ENCODE measurements around the gene UTP11. TPM values are rescaled to one million over a fixed set of nuclear protein-coding genes. Genes with fewer than 3 reads are reported as not detected.
"Not testable (repeated sequence)": the region's sequence is repeated elsewhere in the genome, so short reads cannot be mapped to it uniquely, and the experiment has no call there.

UTP11 gene, protein sequence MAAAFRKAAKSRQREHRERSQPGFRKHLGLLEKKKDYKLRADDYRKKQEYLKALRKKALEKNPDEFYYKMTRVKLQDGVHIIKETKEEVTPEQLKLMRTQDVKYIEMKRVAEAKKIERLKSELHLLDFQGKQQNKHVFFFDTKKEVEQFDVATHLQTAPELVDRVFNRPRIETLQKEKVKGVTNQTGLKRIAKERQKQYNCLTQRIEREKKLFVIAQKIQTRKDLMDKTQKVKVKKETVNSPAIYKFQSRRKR
- polyA plus RNA-seq (2011; rRNA removed) (18.3 and 29.6 TPM in 2 replicates), polyA minus RNA-seq (2011; rRNA and poly(A)+ RNA removed) (9.3 and 11.6 TPM in 2 replicates)

DNA sequence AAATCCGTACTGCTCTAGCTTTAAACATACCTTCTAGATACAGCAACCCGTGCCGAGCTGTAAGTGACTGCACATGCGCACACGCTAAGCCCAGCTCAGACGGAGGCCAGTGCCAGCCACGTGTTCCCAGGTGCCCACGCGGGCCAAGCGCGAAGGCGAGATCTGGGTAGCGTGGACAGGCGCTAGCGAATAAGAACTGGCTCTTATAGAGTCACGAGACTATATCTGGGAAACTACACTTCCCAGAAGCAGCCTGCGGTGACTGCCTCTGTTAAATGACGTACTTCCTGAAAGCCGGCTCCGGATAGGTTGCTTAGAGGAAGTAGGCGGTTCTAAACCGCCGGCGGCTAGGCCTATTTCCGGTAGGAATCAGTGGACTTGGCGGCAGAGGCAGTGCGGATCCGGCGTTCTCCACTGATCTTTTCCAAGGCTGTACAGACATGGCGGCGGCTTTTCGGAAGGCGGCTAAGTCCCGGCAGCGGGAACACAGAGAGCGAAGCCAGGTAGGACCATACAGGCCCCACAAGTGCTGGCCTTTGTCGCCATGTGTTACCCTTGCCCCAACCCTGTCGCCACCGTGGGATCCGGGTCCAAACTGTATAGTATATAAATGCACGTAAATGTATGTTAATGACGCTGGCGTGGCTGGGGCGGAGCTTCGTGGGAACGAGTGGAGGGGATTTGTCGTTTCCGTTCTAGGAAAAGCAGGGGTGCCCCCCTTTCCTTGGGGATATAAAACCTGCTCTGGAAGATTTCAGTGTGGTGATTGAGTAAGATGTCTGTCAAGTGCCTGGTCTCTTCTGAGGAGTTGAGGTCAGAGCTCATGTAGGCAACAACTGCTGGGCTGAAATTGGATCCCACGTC lies at the start of gene UTP11:
UTP11 (plus strand) TSS at position 372 of the 864 bp plus-strand sequence; CDS start at position 441, 69 bp downstream.
- Histone ChIP-seq H3K36me3 (ENCODE audit: control insufficient read depth, insufficient read depth, low read length) (peaks cover 2% of the 10 kb centered on the region; the same call in 1 of the 2 replicates), H3K4me3 (ENCODE audit: low read depth, low read length) (peak within 1 kb of the TSS; percentile 80), H3K27me3 (ENCODE audit: control insufficient read depth, insufficient read depth, low read length) (no peaks in the 10 kb centered on the region)
- TF ChIP-seq, protein P1, sequence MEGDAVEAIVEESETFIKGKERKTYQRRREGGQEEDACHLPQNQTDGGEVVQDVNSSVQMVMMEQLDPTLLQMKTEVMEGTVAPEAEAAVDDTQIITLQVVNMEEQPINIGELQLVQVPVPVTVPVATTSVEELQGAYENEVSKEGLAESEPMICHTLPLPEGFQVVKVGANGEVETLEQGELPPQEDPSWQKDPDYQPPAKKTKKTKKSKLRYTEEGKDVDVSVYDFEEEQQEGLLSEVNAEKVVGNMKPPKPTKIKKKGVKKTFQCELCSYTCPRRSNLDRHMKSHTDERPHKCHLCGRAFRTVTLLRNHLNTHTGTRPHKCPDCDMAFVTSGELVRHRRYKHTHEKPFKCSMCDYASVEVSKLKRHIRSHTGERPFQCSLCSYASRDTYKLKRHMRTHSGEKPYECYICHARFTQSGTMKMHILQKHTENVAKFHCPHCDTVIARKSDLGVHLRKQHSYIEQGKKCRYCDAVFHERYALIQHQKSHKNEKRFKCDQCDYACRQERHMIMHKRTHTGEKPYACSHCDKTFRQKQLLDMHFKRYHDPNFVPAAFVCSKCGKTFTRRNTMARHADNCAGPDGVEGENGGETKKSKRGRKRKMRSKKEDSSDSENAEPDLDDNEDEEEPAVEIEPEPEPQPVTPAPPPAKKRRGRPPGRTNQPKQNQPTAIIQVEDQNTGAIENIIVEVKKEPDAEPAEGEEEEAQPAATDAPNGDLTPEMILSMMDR (IDR thresholded peaks at IDR 0.05; ENCODE audit: insufficient read depth, low read depth, low read length) = no peak
- POLR2A ChIA-PET = interaction anchor here (0.7 to 1.0 kb wide), 2 partner anchors 13 to 16 kb away, joined by 3 to 5 read pairs; no protein-coding TSS in a partner anchor
- CTCF ChIA-PET = interaction anchor here (0.9 to 3.8 kb wide), 6 partner anchors 9 to 823 kb away, joined by 3 to 10 read pairs (median 4); no protein-coding TSS in a partner anchor
- peak; percentile 98 for DNase-seq (ENCODE audit: low read depth)

DNA sequence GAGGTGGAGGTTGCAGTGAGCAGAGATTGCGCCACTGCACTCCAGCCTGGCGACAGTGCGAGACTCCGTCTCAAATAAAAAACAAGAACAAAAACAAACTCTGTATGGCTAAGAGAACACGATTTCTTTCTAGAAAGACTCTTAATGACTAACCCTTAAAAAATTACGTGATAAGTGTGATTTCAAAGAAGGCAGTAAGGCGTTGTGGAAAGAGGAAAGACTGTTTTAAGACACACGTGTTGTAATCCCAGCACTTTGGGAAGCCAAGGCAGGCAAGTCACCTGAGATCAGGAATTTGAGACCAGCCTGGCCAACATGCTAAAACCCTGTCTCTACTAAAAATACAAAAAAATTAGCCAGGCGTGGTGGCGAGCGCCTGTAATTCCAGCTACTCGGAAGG lies 48.4 kb upstream of the UTP11 start:
- peaks cover 19% of the 10 kb centered on the region for H3K36me3 ChIP-seq (ENCODE audit: control insufficient read depth, insufficient read depth, low read length)
- H3K27me3 ChIP-seq (ENCODE audit: control insufficient read depth, insufficient read depth, low read length); DNase-seq (ENCODE audit: low read depth); CTCF ChIA-PET; POLR2A ChIA-PET; H3K4me3 ChIP-seq (ENCODE audit: low read depth, low read length): not testable (repeated sequence)

DNA sequence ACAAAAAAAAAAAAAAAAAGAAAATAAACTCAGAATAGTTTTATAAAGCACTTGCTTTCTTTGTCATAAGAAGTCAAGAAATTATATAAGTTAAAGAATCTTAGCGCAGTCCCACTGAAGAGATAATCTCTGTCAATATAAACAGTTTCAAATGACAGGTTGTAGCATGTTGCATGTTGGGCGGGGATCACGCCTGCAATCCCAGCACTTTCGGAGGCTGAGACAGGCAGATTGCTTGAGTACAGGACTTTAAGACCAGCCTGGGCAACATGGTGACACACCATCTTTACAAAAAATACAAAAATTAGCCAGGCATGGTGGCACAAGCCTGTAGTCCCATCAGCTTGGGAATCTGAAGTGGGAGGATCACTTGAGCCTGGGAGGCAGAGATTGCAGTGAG lies 47.2 kb upstream of the UTP11 start:
- CTCF ChIA-PET = interaction anchor here (1.0 to 1.4 kb wide), 3 partner anchors 11 to 32 kb away, joined by 3 to 6 read pairs (median 3); no protein-coding TSS in a partner anchor
- no peak for DNase-seq (ENCODE audit: low read depth)
- POLR2A ChIA-PET = no interaction called here
- Histone ChIP-seq H3K4me3 (ENCODE audit: low read depth, low read length) (no peak overlapping the region), H3K27me3 (ENCODE audit: control insufficient read depth, insufficient read depth, low read length) (no peaks in the 10 kb centered on the region), H3K36me3 (ENCODE audit: control insufficient read depth, insufficient read depth, low read length) (peaks cover 19% of the 10 kb centered on the region)
- TF ChIP-seq, protein P1 (IDR thresholded peaks at IDR 0.05; ENCODE audit: insufficient read depth, low read depth, low read length) = no peak

DNA sequence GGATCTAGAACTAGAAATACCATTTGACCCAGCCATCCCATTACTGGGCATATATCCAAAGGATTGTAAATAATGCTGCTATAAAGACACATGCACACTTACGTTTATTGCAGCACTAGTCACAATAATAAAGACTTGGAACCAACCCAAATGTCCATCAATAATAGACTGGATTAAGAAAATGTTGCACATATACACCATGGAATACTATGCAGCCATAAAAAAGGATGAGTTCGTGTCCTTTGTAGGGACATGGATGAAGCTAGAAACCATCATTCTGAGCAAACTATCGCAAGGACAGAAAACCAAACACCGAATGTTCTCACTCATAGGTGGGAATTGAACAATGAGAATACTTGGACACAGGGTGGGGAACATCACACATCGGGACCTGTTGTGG lies 38.9 kb upstream of the UTP11 start:
- DNase-seq (ENCODE audit: low read depth); H3K27me3 ChIP-seq (ENCODE audit: control insufficient read depth, insufficient read depth, low read length); POLR2A ChIA-PET; H3K4me3 ChIP-seq (ENCODE audit: low read depth, low read length): not testable (repeated sequence)
- peaks cover 17% of the 10 kb centered on the region for H3K36me3 ChIP-seq (ENCODE audit: control insufficient read depth, insufficient read depth, low read length)
- CTCF ChIA-PET = interaction anchor here (0.6 to 1.0 kb wide), 2 partner anchors 85 to 1080 kb away, joined by 3 read pairs; no protein-coding TSS in a partner anchor

DNA sequence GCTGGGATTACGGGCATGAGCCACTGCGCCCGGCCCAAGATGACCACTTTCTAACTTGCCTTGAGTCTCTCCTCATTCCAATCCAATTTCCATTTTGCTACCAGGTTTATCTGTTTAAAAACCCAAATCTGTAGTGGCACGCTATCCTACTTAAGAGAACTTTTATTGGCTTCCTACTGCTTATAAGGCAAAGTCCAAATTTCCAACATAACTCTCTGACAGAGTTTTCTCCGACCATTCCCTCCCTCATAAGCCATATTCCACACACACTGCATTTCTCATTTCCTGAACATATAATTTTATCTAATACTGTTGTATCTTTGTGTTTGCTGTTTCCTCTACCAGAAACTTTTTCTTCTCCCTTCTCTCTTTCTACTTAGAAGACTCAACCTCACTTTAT lies 38.0 kb upstream of the UTP11 start:
- POLR2A ChIA-PET = no interaction called here
- TF ChIP-seq, protein P1 (IDR thresholded peaks at IDR 0.05; ENCODE audit: insufficient read depth, low read depth, low read length) = no peak
- CTCF ChIA-PET = interaction anchor here (1.4 kb wide), 1 partner anchor 87 kb away, joined by 5 read pairs; no protein-coding TSS in a partner anchor
- peaks cover 15% of the 10 kb centered on the region for H3K36me3 ChIP-seq (ENCODE audit: control insufficient read depth, insufficient read depth, low read length)
- H3K4me3 ChIP-seq (ENCODE audit: low read depth, low read length) = no peak overlapping the region
- DNase-seq (ENCODE audit: low read depth) = no peak
- no peaks in the 10 kb centered on the region for H3K27me3 ChIP-seq (ENCODE audit: control insufficient read depth, insufficient read depth, low read length)

DNA sequence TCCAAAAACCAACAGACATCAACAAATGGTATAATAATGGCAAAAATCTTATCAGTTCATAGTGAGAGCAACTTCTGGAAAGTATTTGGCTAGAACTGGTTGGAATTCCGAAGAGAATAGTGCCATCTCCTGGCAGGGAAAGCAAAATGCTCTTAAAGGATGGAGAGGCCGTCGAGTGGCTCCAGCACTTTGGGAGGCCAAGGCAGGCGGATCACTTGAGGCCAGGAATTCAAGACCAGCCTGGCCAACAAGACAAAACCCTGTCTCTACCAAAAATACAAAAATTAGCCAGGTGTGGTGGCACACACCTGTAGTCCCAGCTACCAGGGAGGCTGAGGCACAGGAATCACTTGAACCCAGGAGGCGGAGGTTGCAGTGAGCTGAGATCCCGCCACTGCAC lies 37.5 kb upstream of the UTP11 start:
- POLR2A ChIA-PET; DNase-seq (ENCODE audit: low read depth); H3K27me3 ChIP-seq (ENCODE audit: control insufficient read depth, insufficient read depth, low read length); H3K4me3 ChIP-seq (ENCODE audit: low read depth, low read length): not testable (repeated sequence)
- H3K36me3 ChIP-seq (ENCODE audit: control insufficient read depth, insufficient read depth, low read length) = peaks cover 15% of the 10 kb centered on the region
- CTCF ChIA-PET = interaction anchor here (0.9 to 4.4 kb wide), 8 partner anchors 9 to 115 kb away, joined by 3 to 28 read pairs (median 4); no protein-coding TSS in a partner anchor
- TF ChIP-seq, protein P1 (IDR thresholded peaks at IDR 0.05; ENCODE audit: insufficient read depth, low read depth, low read length) = peak; percentile 62
